ENCODE results near the gene GJD3.

GRCh38 chr17:40344421-40345160 lies 19.9 kb downstream of the GJD3 start:
- TF ChIP-seq, protein P1, sequence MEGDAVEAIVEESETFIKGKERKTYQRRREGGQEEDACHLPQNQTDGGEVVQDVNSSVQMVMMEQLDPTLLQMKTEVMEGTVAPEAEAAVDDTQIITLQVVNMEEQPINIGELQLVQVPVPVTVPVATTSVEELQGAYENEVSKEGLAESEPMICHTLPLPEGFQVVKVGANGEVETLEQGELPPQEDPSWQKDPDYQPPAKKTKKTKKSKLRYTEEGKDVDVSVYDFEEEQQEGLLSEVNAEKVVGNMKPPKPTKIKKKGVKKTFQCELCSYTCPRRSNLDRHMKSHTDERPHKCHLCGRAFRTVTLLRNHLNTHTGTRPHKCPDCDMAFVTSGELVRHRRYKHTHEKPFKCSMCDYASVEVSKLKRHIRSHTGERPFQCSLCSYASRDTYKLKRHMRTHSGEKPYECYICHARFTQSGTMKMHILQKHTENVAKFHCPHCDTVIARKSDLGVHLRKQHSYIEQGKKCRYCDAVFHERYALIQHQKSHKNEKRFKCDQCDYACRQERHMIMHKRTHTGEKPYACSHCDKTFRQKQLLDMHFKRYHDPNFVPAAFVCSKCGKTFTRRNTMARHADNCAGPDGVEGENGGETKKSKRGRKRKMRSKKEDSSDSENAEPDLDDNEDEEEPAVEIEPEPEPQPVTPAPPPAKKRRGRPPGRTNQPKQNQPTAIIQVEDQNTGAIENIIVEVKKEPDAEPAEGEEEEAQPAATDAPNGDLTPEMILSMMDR (IDR thresholded peaks at IDR 0.05) = no peak
- no peak for TF ChIP-seq EZH2 (IDR thresholded peaks at IDR 0.05; ENCODE audit: borderline replicate concordance, insufficient read depth, low read depth, low read length, poor library complexity, severe bottlenecking)

All from B cell (primary cell).